GM12801 (cell line): ENCODE results near the gene EHHADH.

ENCODE experiments used
- TF ChIP-seq, protein P1 (sequence below): IDR thresholded peaks from one replicate; pipeline ENCODE4 v1.5.1; 2011; ENCODE audit warnings: control low read depth; ENCODE audit not compliant: insufficient read length; ENCODE audit errors: extremely low read depth

EHHADH gene

GRCh38 chr3:185200639-185201038, 53.2 kb downstream of the EHHADH start:
- TF ChIP-seq, protein P1, sequence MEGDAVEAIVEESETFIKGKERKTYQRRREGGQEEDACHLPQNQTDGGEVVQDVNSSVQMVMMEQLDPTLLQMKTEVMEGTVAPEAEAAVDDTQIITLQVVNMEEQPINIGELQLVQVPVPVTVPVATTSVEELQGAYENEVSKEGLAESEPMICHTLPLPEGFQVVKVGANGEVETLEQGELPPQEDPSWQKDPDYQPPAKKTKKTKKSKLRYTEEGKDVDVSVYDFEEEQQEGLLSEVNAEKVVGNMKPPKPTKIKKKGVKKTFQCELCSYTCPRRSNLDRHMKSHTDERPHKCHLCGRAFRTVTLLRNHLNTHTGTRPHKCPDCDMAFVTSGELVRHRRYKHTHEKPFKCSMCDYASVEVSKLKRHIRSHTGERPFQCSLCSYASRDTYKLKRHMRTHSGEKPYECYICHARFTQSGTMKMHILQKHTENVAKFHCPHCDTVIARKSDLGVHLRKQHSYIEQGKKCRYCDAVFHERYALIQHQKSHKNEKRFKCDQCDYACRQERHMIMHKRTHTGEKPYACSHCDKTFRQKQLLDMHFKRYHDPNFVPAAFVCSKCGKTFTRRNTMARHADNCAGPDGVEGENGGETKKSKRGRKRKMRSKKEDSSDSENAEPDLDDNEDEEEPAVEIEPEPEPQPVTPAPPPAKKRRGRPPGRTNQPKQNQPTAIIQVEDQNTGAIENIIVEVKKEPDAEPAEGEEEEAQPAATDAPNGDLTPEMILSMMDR: no peak

GRCh38 chr3:185199671-185200070, 54.2 kb downstream of the EHHADH start:
- TF ChIP-seq, protein P1: no peak

DNA sequence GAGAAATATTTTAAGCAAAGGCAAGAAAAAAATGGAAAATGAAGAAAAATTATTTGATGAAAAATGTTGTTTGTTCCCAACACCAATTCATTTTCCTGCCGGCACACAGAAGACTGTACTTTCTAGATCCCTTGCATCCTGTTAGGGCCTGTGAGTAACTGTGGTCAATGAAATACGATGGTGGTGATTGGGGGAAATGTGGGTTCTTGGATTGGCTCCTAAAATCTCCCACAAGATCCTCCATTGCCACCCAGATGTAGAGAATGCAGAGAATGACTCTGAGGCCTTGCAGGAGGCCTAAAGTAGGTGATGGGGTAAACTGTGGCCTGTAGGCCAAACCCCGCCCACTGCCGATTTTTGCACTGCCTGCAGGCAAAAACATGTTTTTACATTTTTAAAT, 54.6 kb downstream of the EHHADH start:
- TF ChIP-seq, protein P1: no peak

- TF ChIP-seq, protein P1: no peak
These were observed 56.8 kb downstream of the EHHADH start for GRCh38 chr3:185197068-185197467.

DNA sequence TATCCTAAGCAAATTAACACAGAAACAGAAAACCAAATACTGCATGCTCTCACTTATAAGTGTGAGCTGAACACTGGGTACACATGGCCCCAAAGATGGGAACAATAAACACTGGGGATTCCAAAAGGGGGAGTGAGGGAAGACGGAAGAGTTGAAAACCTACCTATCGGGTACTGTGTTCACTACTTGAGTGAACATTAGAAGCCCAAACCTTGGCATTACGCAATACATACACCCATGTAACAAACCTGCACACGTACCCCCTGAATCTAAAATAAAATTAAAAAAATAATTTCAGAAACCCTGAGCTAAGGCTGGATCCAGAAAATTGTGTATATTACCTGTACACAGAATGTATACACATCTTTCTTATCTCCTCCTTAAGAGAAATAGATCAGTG, 58.2 kb downstream of the EHHADH start:
- TF ChIP-seq, protein P1: no peak

DNA sequence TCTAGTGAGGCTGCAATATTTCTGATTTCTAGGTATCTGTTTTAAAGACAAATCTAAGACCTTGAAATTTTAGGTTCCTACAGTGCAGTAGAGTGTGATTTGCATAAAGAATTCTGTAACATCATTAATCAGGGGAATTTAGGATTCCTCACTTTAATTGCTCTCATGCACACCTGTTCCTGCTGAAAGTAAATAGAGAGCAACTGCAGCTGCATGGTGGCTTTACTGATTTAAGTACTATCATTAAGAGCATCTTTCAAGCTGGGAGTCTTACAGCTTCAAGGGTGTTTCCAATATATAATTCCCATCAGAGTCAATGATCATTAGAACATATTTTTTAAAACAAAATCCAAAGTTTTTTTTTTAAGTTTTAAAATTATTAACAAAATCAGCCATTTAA, 65.0 kb downstream of the EHHADH start:
- TF ChIP-seq, protein P1: no peak

DNA sequence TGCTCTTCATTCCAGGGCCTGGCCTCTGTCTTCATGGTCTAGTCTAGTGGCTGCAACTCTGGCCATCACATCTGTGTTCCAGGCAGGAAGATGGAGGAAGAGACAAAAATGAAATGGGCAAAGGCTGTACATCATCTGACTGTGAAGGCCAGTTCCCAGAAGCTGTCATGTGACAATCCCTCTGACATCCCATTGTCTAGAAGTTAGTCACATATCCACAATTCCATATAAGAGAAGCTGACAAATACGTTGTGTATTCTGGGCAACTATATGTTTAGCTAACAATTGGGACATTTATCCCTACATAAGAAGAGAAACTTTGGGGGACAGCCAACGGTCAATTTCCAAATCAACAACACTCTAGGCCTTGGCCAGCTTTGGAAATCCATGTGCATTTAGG, 66.5 kb downstream of the EHHADH start:
- TF ChIP-seq, protein P1: no peak
